Measurements from ENCODE around the gene ZNF418.
"Not testable (repeated sequence)": the region's sequence is repeated elsewhere in the genome, so short reads cannot be mapped to it uniquely, and the experiment has no call there.

ZNF418 gene

GRCh38 chr19:57916168-57916995, 18.8 kb downstream of the ZNF418 start, which contains the start of gene ZNF417:
Gene ZNF417, minus strand, starts transcription at chr19:57916592. Its CDS starts 181 bp downstream, at chr19:57916411.
- H3K27me3 Mint-ChIP-seq = not testable (repeated sequence)
- Mint-ChIP-seq H3K36me3 (ENCODE audit: low read depth) (peaks cover 75% of the 10 kb centered on the region), H3K9me3 (peaks cover 45% of the 10 kb centered on the region)

DNA sequence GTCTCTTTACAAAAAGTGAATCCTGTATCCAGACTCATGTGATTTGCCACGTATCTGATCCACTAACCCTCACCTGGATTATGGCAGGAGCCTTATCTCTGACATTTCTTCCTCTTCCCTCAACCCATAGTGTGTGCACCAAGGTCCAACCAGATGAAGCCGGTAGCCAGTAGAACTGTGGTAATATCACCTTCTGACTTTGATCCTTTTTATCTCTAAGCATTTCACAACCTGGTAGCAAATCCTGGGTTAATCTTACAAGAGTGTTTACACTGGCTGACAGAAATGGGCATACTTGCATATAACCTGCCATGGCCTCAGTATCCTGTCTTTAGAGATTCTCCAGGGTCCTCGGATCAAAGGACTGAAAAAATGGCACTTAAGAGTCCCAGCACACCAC, 20.7 kb downstream of the ZNF418 start:
- Mint-ChIP-seq H3K4me1 (ENCODE audit: low read depth) (peaks cover 31% of the 10 kb centered on the region), H3K4me3 (peak overlapping the region; percentile 92), H3K27ac (no peak overlapping the region), H3K36me3 (ENCODE audit: low read depth) (peaks cover 81% of the 10 kb centered on the region), H3K27me3 (no peaks in the 10 kb centered on the region), H3K9me3 (peaks cover 44% of the 10 kb centered on the region)
- no peak for DNase-seq

More at GRCh38 chr19:57916168-57916995, 18.8 kb downstream of the ZNF418 start, which contains the start of gene ZNF417:
- DNase-seq = peak; percentile 85
- Mint-ChIP-seq H3K27ac (peak within 1 kb of the TSS; percentile 93), H3K4me1 (ENCODE audit: low read depth) (peaks cover 31% of the 10 kb centered on the region), H3K4me3 (peak within 1 kb of the TSS; percentile 92)

- peaks cover 79% of the 10 kb centered on the region for H3K36me3 Mint-ChIP-seq (ENCODE audit: low read depth)
- H3K4me3 Mint-ChIP-seq = no peak overlapping the region
- peaks cover 7% of the 10 kb centered on the region for H3K4me1 Mint-ChIP-seq (ENCODE audit: low read depth)
- H3K9me3 Mint-ChIP-seq = peaks cover 55% of the 10 kb centered on the region
- no peaks in the 10 kb centered on the region for H3K27me3 Mint-ChIP-seq
- H3K27ac Mint-ChIP-seq = no peak overlapping the region
- no peak for DNase-seq
These were observed 27.8 kb downstream of the ZNF418 start for GRCh38 chr19:57907394-57907793.

GRCh38 chr19:57905258-57905657, 29.9 kb downstream of the ZNF418 start:
- Mint-ChIP-seq H3K27me3 (no peaks in the 10 kb centered on the region), H3K36me3 (ENCODE audit: low read depth) (peaks cover 70% of the 10 kb centered on the region), H3K4me1 (ENCODE audit: low read depth) (peaks cover 3% of the 10 kb centered on the region), H3K4me3 (no peak overlapping the region), H3K9me3 (peaks cover 54% of the 10 kb centered on the region), H3K27ac (no peak overlapping the region)
- DNase-seq = no peak

DNA sequence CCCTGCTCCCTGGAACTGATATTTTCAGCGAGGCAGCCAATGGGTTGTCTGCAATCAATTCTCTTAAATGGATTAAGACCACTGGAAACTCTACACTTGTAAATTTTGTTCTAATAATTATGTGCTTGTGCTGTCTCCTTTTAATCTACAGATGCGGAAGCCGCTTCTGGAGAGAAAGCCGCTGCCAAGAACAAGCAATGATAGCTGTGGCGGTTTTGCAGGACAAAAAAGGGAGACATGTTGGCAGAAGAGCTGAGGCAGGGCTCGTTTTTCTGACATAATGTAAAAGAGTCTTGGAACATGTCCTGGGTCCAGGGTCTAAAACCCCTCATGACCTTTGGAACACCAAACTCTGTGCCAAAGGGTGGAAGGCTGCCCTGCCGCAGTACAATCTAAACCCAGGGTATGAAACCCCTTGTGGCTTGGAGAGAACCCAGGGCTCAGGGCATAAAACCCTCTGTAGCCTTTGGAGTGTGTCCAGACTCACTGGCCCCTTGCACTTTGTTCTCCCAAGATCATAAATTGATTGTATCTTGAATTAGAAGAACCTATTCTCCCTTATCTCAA, 31.5 kb downstream of the ZNF418 start:
- Mint-ChIP-seq H3K27ac (no peak overlapping the region), H3K4me1 (ENCODE audit: low read depth) (peaks cover 3% of the 10 kb centered on the region), H3K36me3 (ENCODE audit: low read depth) (peaks cover 66% of the 10 kb centered on the region), H3K4me3 (no peak overlapping the region), H3K9me3 (peaks cover 55% of the 10 kb centered on the region), H3K27me3 (no peaks in the 10 kb centered on the region)
- DNase-seq = no peak

DNA sequence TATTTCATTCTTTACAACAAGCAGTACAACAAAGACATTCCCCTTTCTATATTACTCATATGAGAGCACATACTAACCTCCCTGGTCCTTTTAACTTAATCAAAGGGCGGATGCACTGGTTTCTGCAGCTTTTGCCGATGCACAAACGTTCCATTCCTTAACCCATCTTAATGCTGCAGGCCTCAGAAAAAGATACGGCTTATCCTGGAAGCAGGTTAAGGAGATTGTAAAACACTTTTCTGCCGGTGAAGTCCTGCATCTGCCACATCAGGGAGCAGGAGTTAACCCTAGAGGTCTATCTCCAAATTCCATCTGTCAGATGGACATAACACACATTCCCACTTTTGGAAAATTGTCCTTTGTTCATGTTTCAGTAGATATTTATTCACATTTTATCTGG, 34.9 kb downstream of the ZNF418 start:
- no peaks in the 10 kb centered on the region for H3K27me3 Mint-ChIP-seq
- H3K36me3 Mint-ChIP-seq (ENCODE audit: low read depth) = peaks cover 62% of the 10 kb centered on the region
- H3K4me1 Mint-ChIP-seq (ENCODE audit: low read depth) = peaks cover 3% of the 10 kb centered on the region
- H3K27ac Mint-ChIP-seq = no peak overlapping the region
- H3K4me3 Mint-ChIP-seq = no peak overlapping the region
- H3K9me3 Mint-ChIP-seq = peaks cover 52% of the 10 kb centered on the region
- DNase-seq = no peak

- not testable (repeated sequence) for H3K4me3 Mint-ChIP-seq, DNase-seq, H3K27ac Mint-ChIP-seq, H3K27me3 Mint-ChIP-seq
- Mint-ChIP-seq H3K9me3 (peaks cover 46% of the 10 kb centered on the region), H3K4me1 (ENCODE audit: low read depth) (peaks cover 22% of the 10 kb centered on the region), H3K36me3 (ENCODE audit: low read depth) (peaks cover 59% of the 10 kb centered on the region)
These were observed 44.5 kb downstream of the ZNF418 start for GRCh38 chr19:57890706-57891105.

DNA sequence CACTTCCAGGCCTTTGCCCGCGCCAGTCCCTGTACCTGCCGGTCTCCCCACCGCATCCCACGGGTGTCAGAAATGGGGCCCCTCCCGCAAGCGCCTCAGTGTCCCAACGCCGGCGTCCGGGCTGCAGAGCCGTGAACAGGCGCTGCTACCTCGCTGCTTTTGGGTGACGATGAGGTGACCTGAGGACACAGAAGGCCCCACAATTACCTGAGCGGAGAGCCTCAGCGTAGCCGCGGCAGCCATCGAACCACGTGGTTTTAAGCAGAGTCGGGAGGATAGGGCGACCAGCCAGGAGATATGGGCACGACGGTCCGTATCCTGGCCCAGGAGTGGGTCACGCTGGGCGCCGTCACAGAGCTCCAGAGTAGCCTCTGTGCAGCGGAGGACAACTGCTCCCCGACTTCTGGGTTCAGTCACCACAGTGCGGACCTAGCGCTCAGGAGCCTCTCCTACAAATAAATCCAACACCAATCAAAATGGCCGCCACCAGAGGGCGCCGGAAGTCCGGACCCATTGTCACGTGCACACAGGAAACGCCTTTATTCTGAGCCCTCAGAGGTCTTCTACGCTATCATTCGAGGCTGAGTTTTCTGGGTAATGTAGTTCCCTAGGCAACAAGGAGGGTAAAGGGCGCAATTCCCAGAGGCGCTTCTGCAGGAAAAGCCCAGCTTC, 46.5 kb downstream of the ZNF418 start, which contains the start of gene ZNF814:
ZNF814 (minus strand) TSS at position 478 of the 672 bp plus-strand sequence; CDS start at position 243, 235 bp downstream.
- Mint-ChIP-seq H3K4me1 (ENCODE audit: low read depth) (peaks cover 22% of the 10 kb centered on the region), H3K4me3 (peak within 1 kb of the TSS; percentile 91), H3K27ac (peak within 1 kb of the TSS; percentile 86), H3K27me3 (no peaks in the 10 kb centered on the region), H3K9me3 (peaks cover 50% of the 10 kb centered on the region), H3K36me3 (ENCODE audit: low read depth) (peaks cover 74% of the 10 kb centered on the region)
- DNase-seq = peak; percentile 87

DNA sequence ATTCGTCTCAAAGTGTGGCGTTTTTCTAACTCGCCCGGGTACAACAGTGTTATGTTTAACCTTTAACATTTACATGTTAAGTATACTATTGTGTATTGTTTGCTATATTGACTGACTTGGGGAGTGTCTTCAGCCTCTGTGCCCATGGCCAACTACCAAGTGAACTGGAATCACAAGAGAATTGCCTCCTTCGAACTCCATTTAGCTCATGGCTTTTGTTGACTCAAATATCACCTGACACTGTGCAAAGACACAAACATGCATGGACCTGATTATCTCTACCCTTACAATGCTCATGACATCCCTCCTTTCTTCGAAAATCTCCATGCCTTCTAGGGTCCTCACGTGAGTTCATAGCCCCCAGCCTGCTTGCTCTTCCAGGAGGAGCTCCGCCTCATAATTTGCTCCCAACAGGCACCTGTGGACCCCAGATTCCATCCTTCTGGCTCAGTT, 47.1 kb downstream of the ZNF418 start:
- no peak for DNase-seq
- Mint-ChIP-seq H3K4me1 (ENCODE audit: low read depth) (peaks cover 23% of the 10 kb centered on the region), H3K9me3 (peaks cover 50% of the 10 kb centered on the region), H3K36me3 (ENCODE audit: low read depth) (peaks cover 80% of the 10 kb centered on the region), H3K4me3 (peak overlapping the region; percentile 91), H3K27me3 (no peaks in the 10 kb centered on the region), H3K27ac (peak overlapping the region; percentile 86)

- H3K9me3 Mint-ChIP-seq = peaks cover 53% of the 10 kb centered on the region
- no peaks in the 10 kb centered on the region for H3K27me3 Mint-ChIP-seq
- H3K4me3 Mint-ChIP-seq = peak overlapping the region; percentile 91
- no peak overlapping the region for H3K27ac Mint-ChIP-seq
- peaks cover 23% of the 10 kb centered on the region for H3K4me1 Mint-ChIP-seq (ENCODE audit: low read depth)
- peaks cover 84% of the 10 kb centered on the region for H3K36me3 Mint-ChIP-seq (ENCODE audit: low read depth)
- no peak for DNase-seq
These were observed 47.8 kb downstream of the ZNF418 start for GRCh38 chr19:57887195-57887941.

- Mint-ChIP-seq H3K36me3 (ENCODE audit: low read depth) (peaks cover 80% of the 10 kb centered on the region), H3K4me1 (ENCODE audit: low read depth) (peaks cover 23% of the 10 kb centered on the region), H3K4me3 (no peak overlapping the region), H3K27me3 (no peaks in the 10 kb centered on the region), H3K27ac (no peak overlapping the region), H3K9me3 (peaks cover 49% of the 10 kb centered on the region)
- DNase-seq = no peak
These were observed 49.2 kb downstream of the ZNF418 start for GRCh38 chr19:57886046-57886445.

DNA sequence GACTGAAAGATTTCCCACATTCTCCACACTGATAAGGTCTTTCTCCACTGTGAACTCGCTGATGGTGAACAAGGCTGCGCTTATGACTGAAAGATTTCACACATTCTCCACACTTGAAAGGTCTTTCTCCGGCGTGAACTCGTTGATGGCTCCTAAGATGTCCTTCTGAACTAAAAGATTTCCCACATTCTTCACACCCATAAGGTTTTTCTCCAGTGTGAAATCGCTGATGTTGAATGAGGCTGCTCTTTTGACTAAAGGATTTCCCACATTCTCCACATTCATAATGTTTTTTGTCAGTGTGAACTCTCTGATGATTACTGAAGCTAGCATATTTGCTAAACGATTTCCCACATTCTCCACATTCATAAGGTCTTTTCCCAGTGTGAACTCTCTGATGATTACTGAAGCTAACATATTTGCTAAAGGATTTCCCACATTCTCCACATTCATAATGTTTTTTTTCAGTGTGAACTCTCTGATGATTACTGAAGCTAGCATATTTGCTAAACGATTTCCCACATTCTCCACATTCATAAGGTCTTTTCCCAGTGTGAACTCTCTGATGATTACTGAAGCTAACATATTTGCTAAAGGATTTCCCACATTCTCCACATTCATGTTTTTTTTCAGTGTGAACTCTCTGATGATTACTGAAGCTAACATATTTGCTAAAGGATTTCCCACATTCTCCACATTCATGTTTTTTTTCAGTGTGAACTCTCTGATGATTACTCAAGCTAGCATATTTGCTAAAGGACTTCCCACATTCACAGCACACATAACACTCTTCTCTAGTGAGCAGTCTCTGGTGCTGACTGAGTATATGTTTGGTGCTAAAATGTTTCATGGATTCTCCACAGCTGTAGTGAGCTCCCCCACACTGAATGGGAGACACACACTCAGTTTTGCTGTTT, 61.1 kb downstream of the ZNF418 start:
- not testable (repeated sequence) for H3K27ac Mint-ChIP-seq; DNase-seq; H3K27me3 Mint-ChIP-seq; H3K4me1 Mint-ChIP-seq (ENCODE audit: low read depth); H3K4me3 Mint-ChIP-seq
- H3K36me3 Mint-ChIP-seq (ENCODE audit: low read depth) = peaks cover 93% of the 10 kb centered on the region
- peaks cover 56% of the 10 kb centered on the region for H3K9me3 Mint-ChIP-seq

DNA sequence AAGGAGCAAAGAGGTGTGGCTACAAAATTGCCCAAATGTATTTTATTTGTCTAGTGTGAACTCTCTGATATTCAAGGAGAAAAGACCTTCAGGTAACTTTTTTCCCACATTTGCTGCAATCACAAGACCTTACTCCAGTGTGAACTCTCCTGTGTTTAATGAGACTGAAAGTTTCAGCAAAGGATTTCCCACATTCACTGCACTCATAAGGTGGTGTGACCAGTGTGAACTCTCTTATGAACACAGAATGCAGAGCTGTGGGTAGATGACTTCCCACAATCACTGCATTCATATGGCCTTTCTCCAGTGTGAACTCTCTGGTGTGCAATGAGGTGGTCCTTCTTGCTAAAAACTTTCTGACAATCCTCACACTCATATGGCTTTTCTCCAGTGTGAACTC, 62.8 kb downstream of the ZNF418 start:
- Mint-ChIP-seq H3K27me3 (no peaks in the 10 kb centered on the region), H3K36me3 (ENCODE audit: low read depth) (peaks cover 94% of the 10 kb centered on the region), H3K4me3 (no peak overlapping the region), H3K9me3 (peaks cover 55% of the 10 kb centered on the region), H3K27ac (no peak overlapping the region), H3K4me1 (ENCODE audit: low read depth) (no peaks in the 10 kb centered on the region)
- no peak for DNase-seq
